Suprapubic skin (tissue), 4 donors: Measurements from ENCODE around the gene HERC3.

Experiments
- EP300 ChIP-seq: sonication (generic); formaldehyde crosslinking; IDR thresholded peaks from one replicate; pipeline ENCODE4 v1.6.1; 2017; ENCODE audit warnings: antibody characterized with exemption
- POLR2A ChIP-seq, 2 donors: fragments of 450-650 bp; IDR thresholded peaks; one replicate each; pipeline ENCODE4 v1.6.1; 2017; ENCODE audit warnings: antibody characterized with exemption in 2 of 2, mild to moderate bottlenecking in 2 of 2, moderate library complexity in 2 of 2
- POLR2AphosphoS5 ChIP-seq, 3 donors: sonication (generic); formaldehyde crosslinking; IDR thresholded peaks; one replicate each; pipeline ENCODE4 v1.6.1; 2017; ENCODE audit warnings: antibody characterized with exemption in 3 of 3
- TF ChIP-seq, protein P1 (sequence below), 2 donors: fragments of 200-600 bp in 1 of 2; fragments of 450-650 bp in 1 of 2; sonication (generic) in 1 of 2; IDR thresholded peaks; one replicate each; pipeline ENCODE4 v1.5.1; 2016 to 2019; ENCODE audit warnings: antibody characterized with exemption in 2 of 2, mild to moderate bottlenecking in 1 of 2, moderate library complexity in 1 of 2

DNA sequence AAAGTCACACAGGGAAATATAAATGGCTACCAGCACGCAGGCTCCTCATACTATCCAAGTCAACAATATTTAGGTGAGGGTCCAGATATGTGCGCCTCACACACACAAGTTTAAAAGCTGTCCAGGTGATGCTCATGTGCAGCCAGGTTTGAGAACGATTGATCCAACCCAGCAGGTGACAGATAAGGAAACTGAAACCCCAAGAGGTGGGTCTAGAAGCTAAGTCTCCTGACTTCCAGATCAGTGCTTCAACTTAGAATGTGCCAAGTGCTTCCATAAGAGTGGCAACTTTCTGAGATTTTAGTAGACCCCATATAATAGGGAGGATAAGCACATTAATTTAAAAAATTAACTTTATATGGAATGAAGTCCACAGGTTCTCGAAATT is 159.8 kb downstream of the HERC3 start:
- TF ChIP-seq, protein P1, sequence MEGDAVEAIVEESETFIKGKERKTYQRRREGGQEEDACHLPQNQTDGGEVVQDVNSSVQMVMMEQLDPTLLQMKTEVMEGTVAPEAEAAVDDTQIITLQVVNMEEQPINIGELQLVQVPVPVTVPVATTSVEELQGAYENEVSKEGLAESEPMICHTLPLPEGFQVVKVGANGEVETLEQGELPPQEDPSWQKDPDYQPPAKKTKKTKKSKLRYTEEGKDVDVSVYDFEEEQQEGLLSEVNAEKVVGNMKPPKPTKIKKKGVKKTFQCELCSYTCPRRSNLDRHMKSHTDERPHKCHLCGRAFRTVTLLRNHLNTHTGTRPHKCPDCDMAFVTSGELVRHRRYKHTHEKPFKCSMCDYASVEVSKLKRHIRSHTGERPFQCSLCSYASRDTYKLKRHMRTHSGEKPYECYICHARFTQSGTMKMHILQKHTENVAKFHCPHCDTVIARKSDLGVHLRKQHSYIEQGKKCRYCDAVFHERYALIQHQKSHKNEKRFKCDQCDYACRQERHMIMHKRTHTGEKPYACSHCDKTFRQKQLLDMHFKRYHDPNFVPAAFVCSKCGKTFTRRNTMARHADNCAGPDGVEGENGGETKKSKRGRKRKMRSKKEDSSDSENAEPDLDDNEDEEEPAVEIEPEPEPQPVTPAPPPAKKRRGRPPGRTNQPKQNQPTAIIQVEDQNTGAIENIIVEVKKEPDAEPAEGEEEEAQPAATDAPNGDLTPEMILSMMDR (IDR thresholded peaks at IDR 0.05) = no peak
- TF ChIP-seq POLR2AphosphoS5 (IDR thresholded peaks at IDR 0.05) (no peak), EP300 (no peak), POLR2A (IDR thresholded peaks at IDR 0.05) (no peak)
